Measurements from ENCODE around the gene ZBTB44.

- TF ChIP-seq CTCF (conservative IDR thresholded peaks at IDR 0.05) (no peak), EZH2 (IDR thresholded peaks at IDR 0.05; ENCODE audit: low read depth) (no peak)
Observed at GRCh38 chr11:130209954-130210854, 104.5 kb downstream of the ZBTB44 start.

Data from PC-9 (cell line).